Common myeloid progenitor, CD34-positive (primary cell): ENCODE data around the gene ATG9A.
A peak's percentile ranks its signal among the peaks of the same experiment; 100 is the strongest.
"Not testable (repeated sequence)": the region's sequence is repeated elsewhere in the genome, so short reads cannot be mapped to it uniquely, and the experiment has no call there.

Experiments
- CTCF ChIA-PET: fragments of 350-600 bp; sonication (Branson Sonifier 250); formaldehyde crosslinking; loops from one replicate; lab custom pipeline; 2021; ENCODE audit warnings: antibody characterized with exemption; lab: Charles Lee
- POLR2A ChIA-PET: fragments of 350-600 bp; sonication (Branson Sonifier 250); formaldehyde crosslinking; loops from one replicate; lab custom pipeline; 2021; ENCODE audit warnings: antibody characterized with exemption; lab: Charles Lee
- DNase-seq, 3 donors: peaks; one replicate each; pipeline versions ENCODE4 v3.0.0 to v3.0.0-alpha.2; 2013
- H3K27ac ChIP-seq, 2 experiments: 1 replicate in 1 of 2; 2 replicates in 1 of 2; pipeline ENCODE4 v1.7.0; 2013; ENCODE audit warnings: inconsistent platforms in 2 of 2, low read length in 2 of 2, mild to moderate bottlenecking in 2 of 2, low read depth in 1 of 2, moderate library complexity in 1 of 2; ENCODE audit not compliant: severe bottlenecking in 2 of 2, insufficient read depth in 1 of 2, poor library complexity in 1 of 2
- H3K27me3 ChIP-seq, 5 experiments: replicated peaks in 2 of 5; 1 replicate in 3 of 5; 2 replicates in 2 of 5; pipeline versions ENCODE4 v1.6.1 to v1.7.0; 2013; ENCODE audit warnings: low read length in 4 of 5, mild to moderate bottlenecking in 2 of 5, moderate library complexity in 2 of 5, inconsistent platforms in 1 of 5; ENCODE audit not compliant: insufficient read depth in 5 of 5, control insufficient read depth in 4 of 5
- H3K36me3 ChIP-seq, 4 experiments: 1 replicate in 2 of 4; 2 replicates in 2 of 4; pipeline versions ENCODE4 v1.6.1 to v1.7.0; 2013; ENCODE audit warnings: low read length in 3 of 4, control low read depth in 1 of 4, mild to moderate bottlenecking in 1 of 4; ENCODE audit not compliant: control insufficient read depth in 4 of 4, insufficient read depth in 4 of 4
- H3K4me1 ChIP-seq, 4 experiments: 1 replicate in 3 of 4; 2 replicates in 1 of 4; pipeline versions ENCODE4 v1.6.1 to v1.7.1; 2013; ENCODE audit warnings: low read length in 3 of 4, mild to moderate bottlenecking in 3 of 4, control low read depth in 1 of 4, inconsistent platforms in 1 of 4, moderate library complexity in 1 of 4; ENCODE audit not compliant: control insufficient read depth in 4 of 4, insufficient read depth in 4 of 4; ENCODE audit errors: control extremely low read depth in 1 of 4
- H3K4me3 ChIP-seq, 7 experiments: 1 replicate in 4 of 7; 2 replicates in 3 of 7; pipeline versions ENCODE4 v1.5.1 to v1.7.0; 2013; ENCODE audit warnings: mild to moderate bottlenecking in 7 of 7, low read length in 6 of 7, moderate library complexity in 6 of 7, inconsistent platforms in 2 of 7, low read depth in 2 of 7, control low read depth in 1 of 7; ENCODE audit not compliant: insufficient read depth in 4 of 7, control insufficient read depth in 1 of 7; ENCODE audit errors: extremely low read depth in 1 of 7
- H3K9me3 ChIP-seq, 5 experiments: 1 replicate in 4 of 5; 2 replicates in 1 of 5; pipeline versions ENCODE4 v1.6.1 to v1.7.1; 2013; ENCODE audit warnings: low read length in 4 of 5, mild to moderate bottlenecking in 2 of 5, inconsistent platforms in 1 of 5, low read depth in 1 of 5, moderate library complexity in 1 of 5; ENCODE audit not compliant: control insufficient read depth in 4 of 5, insufficient read depth in 2 of 5; ENCODE audit errors: control extremely low read depth in 1 of 5
- WGBS: methylation state at CpG from one replicate; pipeline ENCODE4 v1.1.5; 2013; ENCODE audit not compliant: insufficient coverage; 5-methylcytosine and 5-hydroxymethylcytosine counted together

ATG9A gene

GRCh38 chr2:219266232-219266631 lies 36.8 kb upstream of the ATG9A start:
- no peak overlapping the region for H3K27ac ChIP-seq
- no peaks in the 10 kb centered on the region for H3K9me3 ChIP-seq
- peaks cover 0 to 6% (median 2%) of the 10 kb centered on the region in 4 experiments for H3K4me1 ChIP-seq
- H3K36me3 ChIP-seq = no peaks in the 10 kb centered on the region
- peaks cover 0 to 5% (median 0%) of the 10 kb centered on the region in 5 experiments for H3K27me3 ChIP-seq
- WGBS = 100% methylated on average over 5 of the region's 5 CpGs
- no peak overlapping the region for H3K4me3 ChIP-seq
- CTCF ChIA-PET = interaction anchor here (1.0 to 4.7 kb wide), 6 partner anchors 8 to 34 kb away, joined by 3 to 15 read pairs (median 4); partner anchors contain the start of gene DNAJB2
- POLR2A ChIA-PET = no interaction called here
- DNase-seq = no peak

GRCh38 chr2:219261024-219261855 lies 31.8 kb upstream of the ATG9A start:
- H3K9me3 ChIP-seq = no peaks in the 10 kb centered on the region
- CTCF ChIA-PET = interaction anchor here (1.0 to 2.2 kb wide), 10 partner anchors 10 to 102 kb away, joined by 3 to 11 read pairs (median 4); no protein-coding TSS in a partner anchor
- H3K27ac ChIP-seq = no peak overlapping the region
- peaks cover 0 to 14% (median 6%) of the 10 kb centered on the region in 4 experiments for H3K4me1 ChIP-seq
- POLR2A ChIA-PET = no interaction called here
- H3K4me3 ChIP-seq = no peak overlapping the region
- no peaks in the 10 kb centered on the region for H3K36me3 ChIP-seq
- no peak for DNase-seq
- WGBS = 61% methylated on average over 2 of the region's 5 CpGs
- peaks cover 0 to 2% (median 0%) of the 10 kb centered on the region in 5 experiments for H3K27me3 ChIP-seq

GRCh38 chr2:219258942-219259341 lies 29.5 kb upstream of the ATG9A start:
- H3K4me3 ChIP-seq, H3K36me3 ChIP-seq, H3K27ac ChIP-seq, H3K9me3 ChIP-seq, DNase-seq, H3K27me3 ChIP-seq, POLR2A ChIA-PET: not testable (repeated sequence)
- WGBS = 95% methylated on average over 4 of the region's 10 CpGs
- CTCF ChIA-PET = interaction anchor here (1.0 to 8.7 kb wide), 2 partner anchors 12 to 19 kb away, joined by 3 to 81 read pairs; partner anchors contain the start of gene DNAJB2
- peaks cover 0 to 28% (median 19%) of the 10 kb centered on the region in 4 experiments for H3K4me1 ChIP-seq

- Histone ChIP-seq H3K4me3 (peak overlapping the region; percentile 51 to 97 (median 75)), H3K36me3 (peaks cover 0 to 15% (median 7%) of the 10 kb centered on the region in 4 experiments)
- CTCF ChIA-PET = interaction anchor here (1.0 to 8.7 kb wide), 15 partner anchors 9 to 99 kb away, joined by 3 to 81 read pairs (median 4); partner anchors contain the start of genes ANKZF1, ATG9A, DNAJB2 and GLB1L
Observed at GRCh38 chr2:219254590-219255201, 25.3 kb upstream of the ATG9A start.

GRCh38 chr2:219253753-219254589 lies 24.5 kb upstream of the ATG9A start, which contains the start of gene TUBA4A:
TUBA4A (minus strand) TSS chr2:219253918; CDS start chr2:219253858, 60 bp downstream.
- H3K27me3 ChIP-seq = peaks cover 0 to 10% (median 0%) of the 10 kb centered on the region in 5 experiments
- ChIA-PET POLR2A (interaction anchor here (0.7 to 1.6 kb wide), 7 partner anchors 9 to 48 kb away, joined by 3 to 9 read pairs (median 3); partner anchors contain the start of genes ANKZF1, ATG9A, GLB1L and STK16), CTCF (interaction anchor here (0.9 to 8.7 kb wide), 13 partner anchors 9 to 100 kb away, joined by 3 to 81 read pairs (median 4); partner anchors contain the start of genes ANKZF1, ATG9A, DNAJB2 and GLB1L)
- H3K27ac ChIP-seq = peak within 1 kb of the TSS in 1 of 2 experiments; percentile 58
- peaks cover 0 to 15% (median 9%) of the 10 kb centered on the region in 4 experiments for H3K36me3 ChIP-seq
- peak; percentile 67 to 84 (median 82) for DNase-seq
- peaks cover 10 to 59% (median 56%) of the 10 kb centered on the region in 4 experiments for H3K4me1 ChIP-seq
- 0% methylated on average over 66 of the region's 76 CpGs for WGBS
- no peaks in the 10 kb centered on the region for H3K9me3 ChIP-seq
- peak within 1 kb of the TSS; percentile 51 to 97 (median 75) for H3K4me3 ChIP-seq

More at GRCh38 chr2:219254590-219255201, 25.3 kb upstream of the ATG9A start:
- no peaks in the 10 kb centered on the region for H3K9me3 ChIP-seq
- H3K27ac ChIP-seq = no peak overlapping the region
- POLR2A ChIA-PET = interaction anchor here (1.0 to 1.6 kb wide), 4 partner anchors 26 to 48 kb away, joined by 3 to 5 read pairs (median 4); partner anchors contain the start of genes ANKZF1, ATG9A and ZFAND2B
- H3K27me3 ChIP-seq = peaks cover 0 to 10% (median 0%) of the 10 kb centered on the region in 5 experiments
- peak; percentile 61 to 87 (median 80) for DNase-seq
- H3K4me1 ChIP-seq = peaks cover 6 to 52% (median 48%) of the 10 kb centered on the region in 4 experiments
- 2% methylated on average over 5 of the region's 12 CpGs for WGBS
